Measurements from ENCODE around the gene MOV10L1.

MOV10L1 gene

DNA sequence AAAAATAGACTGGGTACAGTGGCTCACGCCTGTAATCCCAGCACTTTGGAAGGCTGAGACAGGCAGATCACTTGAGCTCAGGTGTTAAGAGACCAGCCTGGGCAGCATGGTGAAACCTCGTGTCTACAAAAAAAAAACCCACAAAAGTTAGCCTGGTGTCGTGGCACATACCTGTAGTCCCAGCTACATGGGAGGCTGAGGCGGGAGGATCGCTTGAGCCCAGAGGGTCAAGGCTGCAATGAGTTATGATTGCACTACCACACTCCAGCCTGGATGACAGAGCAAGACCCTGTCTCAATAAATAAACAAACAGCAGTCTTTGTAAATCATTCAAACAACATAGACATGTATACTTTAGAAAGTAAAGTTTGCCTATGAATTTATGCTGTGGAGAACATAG, 2.5 kb downstream of the MOV10L1 start:
- no peaks in the 10 kb centered on the region for H3K9me3 ChIP-seq (ENCODE audit: control insufficient read depth, low read length)
- no peak for DNase-seq (ENCODE audit: low read depth)

DNA sequence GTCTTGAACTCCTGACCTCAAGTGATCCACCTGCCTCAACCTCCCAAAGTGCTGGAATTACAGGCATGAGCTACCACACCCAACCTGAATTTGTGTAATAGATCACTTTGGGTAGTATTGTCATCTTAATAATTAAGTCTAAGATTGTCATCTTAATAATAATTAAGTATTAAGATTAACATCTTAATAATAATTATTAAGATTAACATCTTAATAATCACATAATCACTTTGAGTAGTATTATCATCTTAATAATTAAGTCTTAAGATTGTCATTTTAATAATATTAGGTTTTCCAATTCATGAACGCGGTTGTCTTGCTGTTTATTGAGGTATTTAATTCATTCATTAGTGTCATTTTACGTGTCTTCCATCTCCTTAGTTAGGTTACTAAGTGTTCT, 8.2 kb downstream of the MOV10L1 start:
- no peak for DNase-seq (ENCODE audit: low read depth)
- H3K36me3 ChIP-seq (ENCODE audit: control insufficient read depth, insufficient read depth, low read length, severe bottlenecking): no peaks in the 10 kb centered on the region
- H3K4me3 ChIP-seq (ENCODE audit: low read length): no peak overlapping the region
- H3K4me1 ChIP-seq (ENCODE audit: control insufficient read depth, insufficient read depth, low read length): no peaks in the 10 kb centered on the region
- no peaks in the 10 kb centered on the region for H3K9me3 ChIP-seq (ENCODE audit: control insufficient read depth, low read length)
- no peak overlapping the region for H3K9ac ChIP-seq (ENCODE audit: low read length)
- H3K27me3 ChIP-seq (replicated peaks; ENCODE audit: control insufficient read depth, insufficient read depth, low read length): peaks cover 45% of the 10 kb centered on the region

More for the DNA sequence above, 2.5 kb downstream of the MOV10L1 start:
- Histone ChIP-seq H3K36me3 (ENCODE audit: control insufficient read depth, insufficient read depth, low read length, severe bottlenecking) (no peaks in the 10 kb centered on the region), H3K4me1 (ENCODE audit: control insufficient read depth, insufficient read depth, low read length) (peaks cover 1% of the 10 kb centered on the region), H3K4me3 (ENCODE audit: low read length) (no peak overlapping the region), H3K27me3 (replicated peaks; ENCODE audit: control insufficient read depth, insufficient read depth, low read length) (peaks cover 44% of the 10 kb centered on the region), H3K9ac (ENCODE audit: low read length) (no peak overlapping the region)

DNA sequence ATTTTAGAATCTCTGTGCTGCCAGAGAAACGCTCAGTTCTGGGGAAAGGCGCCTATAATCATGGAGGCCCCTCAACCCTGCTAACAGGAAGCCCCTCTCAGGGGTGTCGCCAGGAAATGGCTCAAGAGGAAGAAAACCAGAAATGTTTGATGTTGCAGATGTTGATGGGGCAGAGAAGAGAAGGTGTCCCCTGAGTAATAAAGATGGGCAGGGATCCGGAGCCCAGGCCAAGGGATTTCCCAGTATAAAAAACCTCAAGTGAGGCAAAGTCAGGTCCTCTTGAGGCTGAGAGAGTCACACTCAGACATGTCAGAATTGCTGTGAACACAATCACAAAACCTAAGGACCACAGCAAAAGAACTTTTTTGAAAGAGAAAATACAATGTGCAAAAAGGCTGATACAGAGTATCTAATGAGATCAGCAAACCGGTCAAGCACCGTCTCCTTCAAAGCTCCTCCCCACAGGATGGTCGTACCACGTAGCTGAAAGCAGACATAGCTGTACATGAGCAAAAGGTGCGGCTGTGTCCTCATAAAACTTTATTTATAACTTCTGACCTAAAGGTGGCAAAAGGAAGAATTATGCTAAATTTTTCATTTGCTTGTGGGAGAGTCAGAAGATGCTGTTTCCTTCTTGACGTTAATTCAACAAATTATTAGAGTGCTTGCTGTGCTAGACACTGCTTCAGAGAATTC, 12.2 kb downstream of the MOV10L1 start:
- Histone ChIP-seq H3K4me1 (ENCODE audit: control insufficient read depth, insufficient read depth, low read length) (no peaks in the 10 kb centered on the region), H3K9me3 (ENCODE audit: control insufficient read depth, low read length) (no peaks in the 10 kb centered on the region), H3K4me3 (ENCODE audit: low read length) (no peak overlapping the region), H3K36me3 (ENCODE audit: control insufficient read depth, insufficient read depth, low read length, severe bottlenecking) (no peaks in the 10 kb centered on the region), H3K27me3 (replicated peaks; ENCODE audit: control insufficient read depth, insufficient read depth, low read length) (peaks cover 26% of the 10 kb centered on the region), H3K9ac (ENCODE audit: low read length) (no peak overlapping the region)
- DNase-seq (ENCODE audit: low read depth): no peak

DNA sequence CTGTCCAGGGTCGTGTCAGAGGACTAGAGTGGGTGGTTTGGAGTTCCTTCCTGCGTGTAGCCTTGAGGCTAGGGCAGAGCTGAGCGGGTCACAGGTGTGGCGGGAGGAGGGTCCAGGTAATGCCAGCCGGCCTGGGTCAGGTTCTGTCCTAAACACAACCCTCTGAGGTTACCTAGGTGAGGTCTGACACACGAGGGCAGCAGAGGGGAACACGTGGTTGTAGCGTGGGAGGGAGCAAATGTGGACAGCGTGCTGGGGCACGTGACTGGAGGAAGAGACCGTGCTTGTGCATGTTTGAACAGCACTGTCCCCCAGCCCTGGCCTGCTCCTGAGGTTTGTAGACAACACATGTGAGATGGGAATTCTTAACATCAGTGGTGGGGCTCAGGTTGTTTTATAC, 13.1 kb downstream of the MOV10L1 start:
- DNase-seq (ENCODE audit: low read depth): no peak
- no peaks in the 10 kb centered on the region for H3K36me3 ChIP-seq (ENCODE audit: control insufficient read depth, insufficient read depth, low read length, severe bottlenecking)
- no peaks in the 10 kb centered on the region for H3K4me1 ChIP-seq (ENCODE audit: control insufficient read depth, insufficient read depth, low read length)
- no peak overlapping the region for H3K9ac ChIP-seq (ENCODE audit: low read length)
- no peaks in the 10 kb centered on the region for H3K9me3 ChIP-seq (ENCODE audit: control insufficient read depth, low read length)
- H3K27me3 ChIP-seq (replicated peaks; ENCODE audit: control insufficient read depth, insufficient read depth, low read length): peaks cover 27% of the 10 kb centered on the region
- no peak overlapping the region for H3K4me3 ChIP-seq (ENCODE audit: low read length)

DNA sequence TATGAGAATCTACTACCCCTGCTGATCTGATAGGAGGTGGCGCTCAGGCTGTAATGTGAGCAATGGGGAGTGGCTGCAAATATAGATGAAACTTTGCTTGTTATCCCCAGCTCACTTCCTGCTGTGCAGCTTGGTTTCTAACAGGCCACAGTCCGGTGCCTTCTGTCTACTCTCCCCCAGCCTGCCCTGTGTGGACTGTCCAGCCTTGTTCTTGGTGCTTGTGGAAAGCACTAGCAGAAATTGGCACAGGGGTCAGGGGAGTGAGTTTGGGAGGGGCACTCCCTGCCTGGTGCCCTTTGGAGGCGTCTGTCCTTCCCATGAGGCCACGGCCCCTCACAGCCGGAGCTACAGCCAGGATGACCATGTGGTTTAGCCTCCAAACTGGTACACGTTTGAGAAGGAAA, 14.3 kb downstream of the MOV10L1 start:
- no peaks in the 10 kb centered on the region for H3K9me3 ChIP-seq (ENCODE audit: control insufficient read depth, low read length)
- DNase-seq (ENCODE audit: low read depth): no peak

DNA sequence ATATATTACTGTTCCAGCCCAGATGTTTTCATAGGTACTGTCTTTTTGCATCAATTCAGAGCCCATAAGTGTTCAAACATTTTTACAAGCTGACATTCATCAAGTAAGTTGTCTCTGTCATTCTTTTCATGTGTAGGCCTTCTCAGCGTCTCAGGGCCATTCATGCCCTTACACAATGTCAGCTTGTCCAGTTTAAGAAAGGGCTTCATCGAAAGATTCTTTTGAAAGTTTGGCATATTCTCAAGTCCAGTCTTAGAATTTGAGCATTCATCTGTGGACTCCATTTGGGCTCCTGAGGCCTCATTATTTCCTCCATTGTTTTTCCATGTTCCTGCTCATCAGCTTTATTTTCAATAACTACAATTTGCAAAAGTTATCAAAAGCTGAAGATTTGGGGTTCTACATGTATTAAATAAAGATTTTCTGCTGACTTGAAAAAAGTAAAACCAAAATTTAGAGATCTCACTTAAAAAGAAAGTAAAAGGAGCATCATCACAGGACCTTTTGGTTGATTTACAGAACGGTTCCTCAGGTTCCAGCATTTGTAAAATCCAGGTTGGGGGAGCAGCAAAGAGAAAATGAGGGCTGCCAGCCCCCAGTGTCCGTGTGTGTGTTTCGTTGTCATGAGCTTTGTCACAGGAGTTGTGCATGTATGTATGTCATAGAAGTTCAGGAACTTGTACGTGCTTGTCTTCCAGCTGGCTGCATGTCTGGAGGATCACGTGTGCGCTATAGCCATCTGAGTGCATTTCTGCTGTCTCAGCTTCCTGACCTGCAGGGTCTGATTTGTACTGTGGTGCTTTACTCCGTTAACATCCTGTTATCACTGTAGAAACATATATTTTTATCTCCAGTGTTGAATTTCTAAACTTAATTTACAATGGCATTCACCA, 15.6 kb downstream of the MOV10L1 start:
- no peak for DNase-seq (ENCODE audit: low read depth)
- peaks cover 30% of the 10 kb centered on the region for H3K27me3 ChIP-seq (replicated peaks; ENCODE audit: control insufficient read depth, insufficient read depth, low read length)
- no peak overlapping the region for H3K9ac ChIP-seq (ENCODE audit: low read length)

More for the DNA sequence above, 14.3 kb downstream of the MOV10L1 start:
- Histone ChIP-seq H3K9ac (ENCODE audit: low read length) (no peak overlapping the region), H3K27me3 (replicated peaks; ENCODE audit: control insufficient read depth, insufficient read depth, low read length) (peaks cover 30% of the 10 kb centered on the region), H3K36me3 (ENCODE audit: control insufficient read depth, insufficient read depth, low read length, severe bottlenecking) (no peaks in the 10 kb centered on the region), H3K4me3 (ENCODE audit: low read length) (no peak overlapping the region), H3K4me1 (ENCODE audit: control insufficient read depth, insufficient read depth, low read length) (no peaks in the 10 kb centered on the region)

DNA sequence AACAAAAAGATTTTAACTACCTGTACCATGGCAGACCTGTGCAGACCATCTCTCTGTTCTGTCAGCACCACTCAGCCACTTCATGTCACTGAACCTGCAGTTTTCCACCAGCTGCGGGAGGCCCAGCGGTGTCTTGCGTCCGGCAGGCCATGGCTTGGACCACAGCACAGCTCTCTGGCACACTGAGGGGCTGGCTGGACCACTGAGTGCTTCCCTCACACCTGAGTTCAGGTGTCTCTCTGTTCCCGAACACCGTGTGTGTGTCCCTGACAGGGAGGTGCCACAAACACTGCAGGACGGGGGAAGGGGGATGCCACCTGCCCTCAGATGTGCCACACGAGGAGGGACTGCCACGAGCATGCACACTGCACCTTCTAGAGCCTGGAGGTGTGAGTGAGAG, 17.7 kb downstream of the MOV10L1 start:
- Histone ChIP-seq H3K4me1 (ENCODE audit: control insufficient read depth, insufficient read depth, low read length) (no peaks in the 10 kb centered on the region), H3K9me3 (ENCODE audit: control insufficient read depth, low read length) (no peaks in the 10 kb centered on the region), H3K4me3 (ENCODE audit: low read length) (no peak overlapping the region), H3K36me3 (ENCODE audit: control insufficient read depth, insufficient read depth, low read length, severe bottlenecking) (no peaks in the 10 kb centered on the region), H3K27me3 (replicated peaks; ENCODE audit: control insufficient read depth, insufficient read depth, low read length) (peaks cover 18% of the 10 kb centered on the region), H3K9ac (ENCODE audit: low read length) (no peak overlapping the region)
- no peak for DNase-seq (ENCODE audit: low read depth)

More for the DNA sequence above, 15.6 kb downstream of the MOV10L1 start:
- H3K36me3 ChIP-seq (ENCODE audit: control insufficient read depth, insufficient read depth, low read length, severe bottlenecking): no peaks in the 10 kb centered on the region
- no peak overlapping the region for H3K4me3 ChIP-seq (ENCODE audit: low read length)
- no peaks in the 10 kb centered on the region for H3K9me3 ChIP-seq (ENCODE audit: control insufficient read depth, low read length)
- H3K4me1 ChIP-seq (ENCODE audit: control insufficient read depth, insufficient read depth, low read length): no peaks in the 10 kb centered on the region

DNA sequence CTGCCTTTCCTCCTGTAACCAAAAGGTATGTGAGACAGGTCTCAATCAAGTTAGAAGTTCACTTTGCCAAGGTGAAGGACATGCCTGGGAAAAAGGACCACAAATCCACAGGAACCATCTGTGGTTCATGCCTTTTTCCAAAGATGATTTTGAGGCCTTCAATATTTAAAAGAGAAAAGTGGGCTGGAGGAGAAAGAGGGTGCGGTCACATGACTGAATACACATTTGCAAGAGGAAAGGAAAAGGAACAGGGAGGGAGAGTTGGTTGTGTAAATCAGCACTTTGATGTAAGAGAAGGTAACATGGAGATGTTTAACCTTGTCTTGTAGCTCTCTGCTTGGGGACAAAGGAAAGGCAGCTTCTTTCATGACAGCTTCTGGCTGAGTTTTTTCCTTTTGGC, 21.2 kb downstream of the MOV10L1 start:
- Histone ChIP-seq H3K9me3 (ENCODE audit: control insufficient read depth, low read length) (no peaks in the 10 kb centered on the region), H3K27me3 (replicated peaks; ENCODE audit: control insufficient read depth, insufficient read depth, low read length) (peaks cover 11% of the 10 kb centered on the region), H3K4me3 (ENCODE audit: low read length) (no peak overlapping the region), H3K9ac (ENCODE audit: low read length) (no peak overlapping the region), H3K36me3 (ENCODE audit: control insufficient read depth, insufficient read depth, low read length, severe bottlenecking) (no peaks in the 10 kb centered on the region), H3K4me1 (ENCODE audit: control insufficient read depth, insufficient read depth, low read length) (peaks cover 6% of the 10 kb centered on the region)
- no peak for DNase-seq (ENCODE audit: low read depth)

DNA sequence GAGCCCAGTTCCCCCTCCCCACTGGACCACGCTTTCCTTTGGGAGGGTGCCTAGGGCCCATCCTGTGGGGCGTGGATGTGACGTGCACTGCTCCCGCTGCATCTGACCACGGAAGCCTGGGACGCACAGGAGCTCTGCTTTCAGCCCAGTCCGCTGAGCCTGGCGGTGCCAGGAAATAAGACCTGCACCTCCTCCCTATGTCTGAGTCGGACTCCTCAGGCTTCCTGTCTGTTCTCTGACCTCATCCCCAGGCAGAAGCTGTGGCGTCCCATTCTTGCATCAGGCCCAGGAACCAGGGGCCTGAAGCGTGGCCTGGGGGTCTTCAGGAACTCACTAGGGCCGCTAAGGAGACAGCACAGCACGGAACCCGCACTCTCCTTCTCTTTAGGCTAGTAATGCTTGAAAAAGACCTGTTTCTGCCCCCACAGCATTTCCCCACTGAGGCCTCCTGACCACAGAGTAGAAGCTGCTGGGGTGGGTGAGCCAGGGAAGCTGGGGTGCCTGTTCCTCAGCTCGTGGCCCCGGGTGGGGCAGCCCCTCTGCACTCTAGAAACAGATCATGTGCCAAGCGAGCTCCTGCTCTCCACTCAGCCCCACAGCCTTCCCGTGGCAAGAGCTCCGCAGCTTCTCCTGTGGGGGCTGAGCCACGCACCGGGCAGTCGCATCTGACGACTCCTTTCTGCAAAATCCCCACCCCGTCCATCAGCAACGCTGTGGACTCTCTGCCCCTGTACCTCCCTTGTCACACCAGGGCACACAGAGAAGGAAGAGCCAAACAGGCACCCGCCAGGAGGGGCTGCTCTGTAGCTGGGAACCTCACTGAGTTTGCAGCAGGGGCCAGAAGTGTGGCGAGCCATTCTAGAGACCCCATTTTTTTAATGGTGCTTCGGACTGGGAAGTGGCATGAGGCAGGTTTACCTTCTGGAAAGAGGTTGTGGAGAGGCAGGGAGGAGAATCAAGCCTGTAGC, 22.6 kb downstream of the MOV10L1 start:
- no peaks in the 10 kb centered on the region for H3K36me3 ChIP-seq (ENCODE audit: control insufficient read depth, insufficient read depth, low read length, severe bottlenecking)
- peaks cover 11% of the 10 kb centered on the region for H3K27me3 ChIP-seq (replicated peaks; ENCODE audit: control insufficient read depth, insufficient read depth, low read length)
- peaks cover 6% of the 10 kb centered on the region for H3K4me1 ChIP-seq (ENCODE audit: control insufficient read depth, insufficient read depth, low read length)
- H3K4me3 ChIP-seq (ENCODE audit: low read length): no peak overlapping the region
- no peaks in the 10 kb centered on the region for H3K9me3 ChIP-seq (ENCODE audit: control insufficient read depth, low read length)
- no peak overlapping the region for H3K9ac ChIP-seq (ENCODE audit: low read length)
- peak; percentile 60 for DNase-seq (ENCODE audit: low read depth)

DNA sequence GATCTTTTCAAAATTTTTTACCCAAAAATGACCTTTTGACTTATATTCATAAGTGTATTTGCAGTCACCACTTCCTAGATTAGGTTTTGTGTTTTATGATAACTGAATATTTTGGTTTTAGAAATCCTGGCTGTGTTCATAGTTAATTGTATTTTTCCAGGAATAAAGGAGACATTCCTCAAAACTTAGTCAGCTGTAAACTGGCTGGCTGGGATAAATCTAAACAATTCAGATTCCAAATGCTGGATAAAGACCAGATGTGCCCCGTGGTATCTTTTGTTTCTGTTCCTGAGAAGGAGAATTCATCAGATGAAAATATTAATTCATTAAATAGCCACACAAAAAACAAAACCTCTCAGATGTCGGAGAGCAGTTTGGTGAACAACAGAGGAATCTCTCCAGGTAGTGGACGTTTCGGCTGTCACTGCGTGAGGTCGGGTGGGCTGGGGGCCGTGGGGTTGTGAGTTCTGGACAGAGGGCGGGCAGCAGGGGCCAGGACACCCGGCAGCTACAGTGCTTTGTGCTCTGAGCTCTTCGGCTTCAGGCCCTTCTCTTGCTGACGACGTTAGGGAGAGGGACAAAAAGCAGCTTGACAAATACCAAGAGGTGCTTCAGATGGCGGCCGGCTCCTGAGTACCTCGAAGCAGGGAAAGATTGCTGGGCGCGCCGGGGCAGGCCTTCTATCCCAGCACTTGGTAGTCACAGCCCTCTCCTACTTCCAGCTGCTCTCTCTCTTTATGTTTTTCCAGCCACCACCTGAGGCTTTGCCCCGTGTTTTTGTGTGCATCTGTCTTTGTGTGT, 24.6 kb downstream of the MOV10L1 start:
- H3K36me3 ChIP-seq (ENCODE audit: control insufficient read depth, insufficient read depth, low read length, severe bottlenecking): no peaks in the 10 kb centered on the region
- H3K9ac ChIP-seq (ENCODE audit: low read length): peak overlapping the region; percentile 56
- H3K4me1 ChIP-seq (ENCODE audit: control insufficient read depth, insufficient read depth, low read length): peaks cover 18% of the 10 kb centered on the region
- peaks cover 6% of the 10 kb centered on the region for H3K27me3 ChIP-seq (replicated peaks; ENCODE audit: control insufficient read depth, insufficient read depth, low read length)
- no peaks in the 10 kb centered on the region for H3K9me3 ChIP-seq (ENCODE audit: control insufficient read depth, low read length)
- peak; percentile 88 for DNase-seq (ENCODE audit: low read depth)
- peak overlapping the region; percentile 40 for H3K4me3 ChIP-seq (ENCODE audit: low read length)

All from adipocyte (in vitro differentiated cells).